HG03460 (cell line): ENCODE measurements around the gene MS4A10.

Source experiments
- ATAC-seq: cut with Tn5 transposase; IDR thresholded peaks from one replicate; pipeline ENCODE4 v1.9.1; 2021; ENCODE audit not compliant: unreplicated experiment

The MS4A10 gene

GRCh38 chr11:60847281-60847680, 62.1 kb downstream of the MS4A10 start:
- no peak for ATAC-seq

DNA sequence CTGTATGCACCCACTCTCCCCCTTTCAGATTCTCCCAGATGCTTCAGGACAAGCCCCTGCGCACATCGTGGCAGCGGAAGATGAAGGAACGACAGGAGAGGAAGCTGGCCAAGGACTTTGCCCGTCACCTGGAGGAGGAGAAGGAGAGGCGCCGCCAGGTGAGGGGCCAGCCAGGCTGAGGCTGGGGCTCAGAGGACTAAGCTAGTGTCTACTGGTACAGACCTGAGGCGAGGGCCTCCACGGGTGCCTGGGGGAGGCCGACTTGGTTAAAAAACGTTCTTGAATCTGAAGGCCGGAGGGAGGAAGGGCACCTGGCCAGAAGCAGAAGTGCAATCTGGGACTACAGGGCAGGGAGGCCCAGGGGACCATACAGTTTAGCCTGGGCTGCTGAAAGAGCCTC, 62.8 kb downstream of the MS4A10 start:
- no peak for ATAC-seq

GRCh38 chr11:60848714-60849151, 63.6 kb downstream of the MS4A10 start:
- ATAC-seq: no peak

DNA sequence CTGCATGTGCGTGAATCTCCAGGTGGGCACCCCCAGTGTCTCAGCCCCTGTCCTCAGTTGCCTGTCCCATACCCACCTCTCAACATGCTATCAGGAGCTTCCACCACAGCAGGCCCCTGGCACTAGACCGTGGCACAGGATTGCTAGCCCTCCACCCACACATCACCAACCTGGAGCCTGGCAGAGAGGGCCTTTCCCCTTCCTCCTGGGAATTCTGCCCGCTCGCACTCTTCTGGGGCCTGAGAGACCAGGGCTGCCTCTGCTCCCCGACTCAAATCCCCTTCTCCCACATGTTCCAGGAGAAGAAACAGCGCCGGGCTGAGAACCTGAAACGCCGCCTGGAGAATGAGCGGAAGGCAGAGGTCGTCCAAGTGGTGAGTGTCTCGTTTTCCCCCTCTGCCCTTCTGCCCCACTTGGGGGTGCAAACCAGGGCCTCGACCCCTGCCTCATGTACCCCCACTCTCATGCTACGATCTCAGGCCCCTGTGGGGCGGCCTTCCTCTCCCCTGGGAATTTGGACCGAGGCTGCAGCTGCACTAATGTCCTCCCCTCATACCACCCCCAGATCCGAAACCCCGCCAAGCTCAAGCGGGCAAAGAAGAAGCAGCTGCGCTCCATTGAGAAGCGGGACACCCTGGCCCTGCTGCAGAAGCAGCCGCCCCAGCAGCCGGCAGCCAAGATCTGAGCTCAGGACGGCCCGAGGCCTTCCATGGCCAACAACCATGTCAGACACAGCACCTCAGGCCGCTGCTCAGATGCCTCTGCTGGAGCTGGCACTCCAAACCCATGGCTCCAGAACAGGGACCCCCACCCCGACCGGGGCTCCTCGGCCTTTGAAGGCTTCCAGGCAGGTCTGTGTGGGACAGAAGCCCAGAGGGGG, 64.7 kb downstream of the MS4A10 start:
- ATAC-seq: no peak
